ENCODE results near the gene DPH1.
A peak's percentile ranks its signal among the peaks of the same experiment; 100 is the strongest.

DPH1 gene

GRCh38 chr17:2044263-2044894 lies 14.4 kb downstream of the DPH1 start:
- Histone ChIP-seq H3K27ac (no peak overlapping the region), H4K20me1 (peaks cover 0 to 23% (median 11%) of the 10 kb centered on the region in 11 experiments; a peak in 10 of 22 replicates), H3K4me2 (peak overlapping the region in 1 of 11 experiments; percentile 6; a peak in 1 of 22 replicates), H3K9ac (peak overlapping the region in 2 of 11 experiments; percentile 1 to 18; a peak in 1 of 22 replicates), H3K9me3 (replicated peaks in 1 of 11) (no peaks in the 10 kb centered on the region), H3K4me3 (no peak overlapping the region), H3K4me1 (peaks cover 27 to 42% (median 35%) of the 10 kb centered on the region in 10 experiments), H3K27me3 (peaks cover 0 to 19% (median 10%) of the 10 kb centered on the region in 11 experiments; a peak in 16 of 22 replicates), H3K36me3 (peaks cover 13 to 41% (median 28%) of the 10 kb centered on the region in 11 experiments; a peak in 21 of 22 replicates)
- no peak for TF ChIP-seq Cebpa-rat (IDR thresholded peaks at IDR 0.05)

DNA sequence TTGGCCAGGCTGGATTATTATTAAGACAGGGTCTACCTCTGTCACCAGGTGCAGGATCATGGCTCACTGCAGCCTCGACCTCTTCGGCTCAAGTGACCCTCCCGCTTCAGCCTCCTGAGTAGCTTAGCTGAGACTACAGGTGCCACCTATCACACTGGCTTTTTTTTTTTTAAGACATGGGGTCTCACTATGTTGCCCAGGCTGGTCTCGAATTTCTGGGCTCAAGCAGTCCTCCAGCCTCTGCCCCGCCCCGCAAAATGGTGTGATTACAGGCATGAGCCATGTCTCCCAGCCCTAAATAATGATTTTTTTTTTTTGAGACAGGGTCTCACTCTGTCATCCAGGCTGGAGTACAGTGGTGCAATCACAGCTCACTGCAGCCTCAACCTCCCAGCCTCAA lies 17.6 kb downstream of the DPH1 start:
- peaks cover 11 to 25% (median 20%) of the 10 kb centered on the region in 11 experiments; a peak in 21 of 22 replicates for H3K36me3 ChIP-seq
- no peak for TF ChIP-seq Cebpa-rat (IDR thresholded peaks at IDR 0.05)
- no peak overlapping the region for H3K4me3 ChIP-seq
- H3K4me2 ChIP-seq, result no peak overlapping the region
- no peaks in the 10 kb centered on the region for H3K9me3 ChIP-seq (replicated peaks in 1 of 11)
- peaks cover 6 to 31% (median 22%) of the 10 kb centered on the region in 11 experiments; a peak in 18 of 22 replicates for H4K20me1 ChIP-seq
- peaks cover 23 to 46% (median 37%) of the 10 kb centered on the region in 11 experiments for H3K27me3 ChIP-seq
- H3K4me1 ChIP-seq, result peaks cover 22 to 45% (median 35%) of the 10 kb centered on the region in 10 experiments
- H3K27ac ChIP-seq, result no peak overlapping the region
- no peak overlapping the region for H3K9ac ChIP-seq

DNA sequence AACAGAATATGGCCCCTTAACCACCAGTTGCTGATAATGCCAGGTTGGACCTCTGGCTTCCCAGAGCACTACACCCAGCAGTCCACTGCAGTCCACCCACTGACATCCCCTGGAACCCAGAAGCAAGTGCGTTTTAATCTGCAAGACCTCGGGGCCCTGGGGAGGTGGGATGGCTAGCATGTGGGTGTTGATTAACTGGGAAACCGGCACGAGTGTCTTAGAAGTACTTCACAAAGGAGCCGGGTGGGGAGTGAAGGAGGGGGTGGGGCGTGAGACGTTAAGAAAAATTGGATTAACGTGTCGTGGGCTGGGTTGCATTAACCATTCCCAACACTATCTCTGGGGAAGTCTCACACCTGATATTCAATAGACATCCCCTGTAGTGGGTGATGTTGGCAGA lies 18.9 kb downstream of the DPH1 start:
- Histone ChIP-seq H3K27me3 (peaks cover 34 to 57% (median 48%) of the 10 kb centered on the region in 11 experiments), H3K27ac (peak overlapping the region in 1 of 11 experiments; percentile 81; a peak in 1 of 22 replicates), H3K36me3 (peaks cover 2 to 12% (median 9%) of the 10 kb centered on the region in 11 experiments; a peak in 16 of 22 replicates), H3K9ac (peak overlapping the region in 3 of 11 experiments; percentile 71 to 81 (median 79); a peak in 5 of 22 replicates), H3K9me3 (replicated peaks in 1 of 11) (no peaks in the 10 kb centered on the region), H3K4me3 (peak overlapping the region in 8 of 10 experiments; percentile 67 to 89 (median 74); a peak in 10 of 20 replicates), H3K4me1 (peaks cover 20 to 42% (median 31%) of the 10 kb centered on the region in 10 experiments), H3K4me2 (peak overlapping the region; percentile 86 to 100 (median 99)), H4K20me1 (peaks cover 6 to 32% (median 26%) of the 10 kb centered on the region in 11 experiments; a peak in 20 of 22 replicates)
- TF ChIP-seq Cebpa-rat (IDR thresholded peaks at IDR 0.05), result no peak

DNA sequence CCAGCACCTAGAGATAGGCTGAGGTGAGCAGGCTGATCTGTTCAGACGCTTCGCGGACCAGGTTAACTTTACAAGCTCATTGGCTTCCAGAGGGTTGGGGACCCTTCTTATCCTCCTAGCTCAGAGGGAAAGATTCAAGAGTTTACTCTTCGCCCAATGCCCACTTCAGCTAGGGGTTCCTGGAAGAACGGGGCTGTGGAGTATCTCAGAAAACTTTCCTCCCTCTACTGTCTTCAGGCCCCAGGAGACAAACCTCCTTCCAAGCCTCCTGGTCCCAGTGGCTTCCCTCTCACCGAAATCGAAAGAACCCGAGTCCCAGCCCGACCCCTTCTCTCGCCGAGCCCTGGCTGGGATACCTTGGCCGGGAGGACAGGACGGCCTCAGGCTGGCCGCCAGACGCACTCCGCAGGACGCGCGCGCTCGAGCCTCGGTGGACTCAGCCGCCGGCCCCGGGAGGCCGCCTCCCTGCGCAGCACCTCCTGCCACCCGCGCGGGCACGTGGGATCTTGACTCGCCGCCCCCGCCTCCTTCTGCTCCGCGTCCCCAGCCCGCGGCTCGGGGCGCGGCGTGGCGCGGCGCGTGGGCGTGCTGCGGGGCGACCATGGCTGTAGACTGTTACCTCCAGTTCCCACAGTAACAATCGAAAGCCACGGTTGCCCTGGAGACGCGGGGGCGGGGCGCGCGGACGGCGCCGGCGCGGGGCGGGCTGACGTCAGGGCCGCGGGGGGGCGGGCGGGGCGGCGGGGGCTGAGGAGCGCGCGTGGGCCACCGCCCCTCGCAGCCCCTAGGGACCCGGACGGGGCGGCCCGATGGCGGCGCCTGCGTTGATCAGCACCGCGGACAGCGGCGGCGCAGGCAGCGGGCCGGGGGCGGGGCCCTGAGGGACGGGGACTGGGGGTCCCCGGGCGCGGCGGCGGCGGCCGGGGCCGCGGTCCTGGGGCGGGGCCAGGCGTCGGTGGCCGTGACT lies 19.7 kb downstream of the DPH1 start:
- no peaks in the 10 kb centered on the region for H3K9me3 ChIP-seq (replicated peaks in 1 of 11)
- H3K4me1 ChIP-seq, result peaks cover 27 to 43% (median 34%) of the 10 kb centered on the region in 10 experiments
- peak overlapping the region; percentile 67 to 89 (median 76) for H3K4me3 ChIP-seq
- peak overlapping the region; percentile 54 to 82 (median 75) for H3K9ac ChIP-seq
- H3K36me3 ChIP-seq, result peaks cover 0 to 4% (median 1%) of the 10 kb centered on the region in 11 experiments; a peak in 3 of 22 replicates
- peak overlapping the region in 10 of 11 experiments; percentile 29 to 81 (median 48); a peak in 13 of 22 replicates for H3K27ac ChIP-seq
- H3K4me2 ChIP-seq, result peak overlapping the region; percentile 87 to 100 (median 99)
- TF ChIP-seq Cebpa-rat (IDR thresholded peaks at IDR 0.05), result no peak
- peaks cover 42 to 66% (median 56%) of the 10 kb centered on the region in 11 experiments for H3K27me3 ChIP-seq
- H4K20me1 ChIP-seq, result peaks cover 10 to 35% (median 26%) of the 10 kb centered on the region in 11 experiments; a peak in 20 of 22 replicates

GRCh38 chr17:2050300-2051060 lies 20.5 kb downstream of the DPH1 start:
- Histone ChIP-seq H4K20me1 (peaks cover 11 to 39% (median 31%) of the 10 kb centered on the region in 11 experiments; a peak in 20 of 22 replicates), H3K4me2 (peak overlapping the region; percentile 83 to 100 (median 93)), H3K4me3 (peak overlapping the region; percentile 67 to 89 (median 76)), H3K9me3 (replicated peaks in 1 of 11) (no peaks in the 10 kb centered on the region), H3K27ac (peak overlapping the region in 4 of 11 experiments; percentile 47 to 81 (median 68); a peak in 6 of 22 replicates), H3K36me3 (peaks cover 0 to under 1% (median 0%) of the 10 kb centered on the region in 11 experiments; a peak in 1 of 22 replicates), H3K4me1 (peaks cover 28 to 48% (median 40%) of the 10 kb centered on the region in 10 experiments), H3K9ac (peak overlapping the region in 9 of 11 experiments; percentile 28 to 80 (median 52); a peak in 11 of 22 replicates), H3K27me3 (peaks cover 51 to 74% (median 65%) of the 10 kb centered on the region in 11 experiments)
- TF ChIP-seq Cebpa-rat (IDR thresholded peaks at IDR 0.05), result no peak

DNA sequence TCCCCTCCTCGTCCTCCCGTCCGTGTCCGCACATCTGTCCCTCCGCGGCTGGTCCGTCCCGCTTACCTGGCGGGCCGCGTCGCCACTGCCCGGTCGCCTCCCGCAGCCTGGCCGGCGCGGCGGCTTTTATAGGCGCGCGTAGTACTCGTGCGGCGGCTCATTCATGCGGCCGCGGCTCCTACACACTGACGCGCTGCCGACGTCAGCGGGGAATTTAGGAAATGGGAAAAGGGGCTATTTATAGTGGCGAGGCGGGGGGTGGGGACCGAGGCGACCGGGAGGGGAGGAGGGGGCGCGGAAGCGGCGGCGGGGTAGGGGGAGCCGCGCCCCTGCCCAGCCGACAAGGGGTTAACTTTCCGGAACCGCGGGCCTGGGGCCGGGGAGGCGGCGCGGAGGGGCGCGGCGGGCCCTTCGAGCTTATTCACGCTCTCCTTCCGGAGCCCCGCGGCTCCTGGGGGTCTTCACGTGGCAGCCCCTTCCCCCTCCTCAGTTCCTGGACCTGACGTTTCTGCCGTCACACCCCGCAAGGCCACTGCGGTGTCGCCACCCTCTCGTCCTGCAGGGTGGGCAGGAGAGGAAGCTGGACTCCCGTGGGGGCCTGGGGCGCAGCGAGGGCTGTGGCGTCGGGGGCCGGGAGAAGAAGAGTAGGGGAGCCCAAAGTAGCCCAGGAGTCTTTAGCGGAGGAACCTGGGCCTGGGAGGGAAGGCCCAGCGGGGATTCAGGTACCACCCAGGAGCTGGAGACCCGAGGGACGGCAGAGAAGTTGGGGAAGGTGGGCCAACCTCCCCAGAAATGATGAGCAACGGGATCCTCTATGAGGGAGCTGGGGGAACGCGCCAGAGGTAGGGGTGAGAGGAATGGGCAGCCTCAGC lies 21.3 kb downstream of the DPH1 start:
- H3K4me2 ChIP-seq, result peak overlapping the region; percentile 83 to 100 (median 93)
- no peaks in the 10 kb centered on the region for H3K36me3 ChIP-seq
- peaks cover 13 to 46% (median 35%) of the 10 kb centered on the region in 11 experiments; a peak in 20 of 22 replicates for H4K20me1 ChIP-seq
- TF ChIP-seq Cebpa-rat (IDR thresholded peaks at IDR 0.05), result no peak
- peak overlapping the region in 9 of 10 experiments; percentile 67 to 83 (median 75); a peak in 15 of 20 replicates for H3K4me3 ChIP-seq
- H3K9me3 ChIP-seq (replicated peaks in 1 of 11), result no peaks in the 10 kb centered on the region
- peaks cover 59 to 82% (median 73%) of the 10 kb centered on the region in 11 experiments for H3K27me3 ChIP-seq
- H3K4me1 ChIP-seq, result peaks cover 31 to 57% (median 46%) of the 10 kb centered on the region in 10 experiments
- no peak overlapping the region for H3K9ac ChIP-seq
- no peak overlapping the region for H3K27ac ChIP-seq

GRCh38 chr17:2051933-2052559 lies 22.1 kb downstream of the DPH1 start:
- H3K4me3 ChIP-seq, result peak overlapping the region in 2 of 10 experiments; percentile 67 to 70; a peak in 3 of 20 replicates

More at GRCh38 chr17:2051933-2052559, 22.1 kb downstream of the DPH1 start:
- peak overlapping the region in 7 of 11 experiments; percentile 92 to 96 (median 93); a peak in 7 of 22 replicates for H3K4me2 ChIP-seq
- H3K9me3 ChIP-seq (replicated peaks in 1 of 11), result no peaks in the 10 kb centered on the region
- peaks cover 66 to 90% (median 80%) of the 10 kb centered on the region in 11 experiments for H3K27me3 ChIP-seq
- H3K4me1 ChIP-seq, result peaks cover 39 to 64% (median 53%) of the 10 kb centered on the region in 10 experiments
- no peak overlapping the region for H3K27ac ChIP-seq
- peaks cover 20 to 54% (median 43%) of the 10 kb centered on the region in 11 experiments; a peak in 20 of 22 replicates for H4K20me1 ChIP-seq
- TF ChIP-seq Cebpa-rat (IDR thresholded peaks at IDR 0.05), result no peak
- no peaks in the 10 kb centered on the region; a peak in 1 of 22 replicates for H3K36me3 ChIP-seq
- no peak overlapping the region for H3K9ac ChIP-seq

All from BLaER1 treated with 17β-estradiol and CSF1 and Interleukin-3, amounts not matched to agents 10 nM and 100 nM (cell line).